ENCODE data around the gene TNIP1.

TNIP1 gene

GRCh38 chr5:151082282-151082902 is 1.6 kb upstream of the TNIP1 start:
- DNase-seq: no peak

- no peak for DNase-seq
Measured at GRCh38 chr5:151081431-151082281, 822 bp upstream of the TNIP1 start.

GRCh38 chr5:151079838-151080612 is 809 bp downstream of the TNIP1 start:
- DNase-seq: no peak

- no peak for DNase-seq
Measured at GRCh38 chr5:151078490-151079262, 2.2 kb downstream of the TNIP1 start.

GRCh38 chr5:151077967-151078366 is 2.9 kb downstream of the TNIP1 start:
- DNase-seq: no peak

GRCh38 chr5:151077419-151077818 is 3.4 kb downstream of the TNIP1 start:
- no peak for DNase-seq

- DNase-seq: no peak
Measured at GRCh38 chr5:151076616-151077015, 4.2 kb downstream of the TNIP1 start.

- DNase-seq: no peak
Measured at GRCh38 chr5:151075698-151076331, 5.0 kb downstream of the TNIP1 start.

GRCh38 chr5:151074557-151074956 is 6.3 kb downstream of the TNIP1 start:
- no peak for DNase-seq

GRCh38 chr5:151073280-151073679 is 7.6 kb downstream of the TNIP1 start:
- no peak for DNase-seq

GRCh38 chr5:151072630-151073025 is 8.2 kb downstream of the TNIP1 start:
- no peak for DNase-seq

GRCh38 chr5:151071848-151072629 is 8.8 kb downstream of the TNIP1 start:
- no peak for DNase-seq

GRCh38 chr5:151071021-151071420 is 9.8 kb downstream of the TNIP1 start:
- no peak for DNase-seq

- no peak for DNase-seq
Measured at GRCh38 chr5:151070449-151070848, 10.4 kb downstream of the TNIP1 start.

- DNase-seq: peak; percentile 55
Measured at GRCh38 chr5:151068433-151069197, 12.2 kb downstream of the TNIP1 start.

- no peak for DNase-seq
Measured at GRCh38 chr5:151067632-151068432, 13.0 kb downstream of the TNIP1 start.

- DNase-seq: no peak
Measured at GRCh38 chr5:151066920-151067319, 13.9 kb downstream of the TNIP1 start.

GRCh38 chr5:151065609-151066008 is 15.2 kb downstream of the TNIP1 start:
- DNase-seq: no peak

- DNase-seq: no peak
Measured at GRCh38 chr5:151064916-151065499, 15.8 kb downstream of the TNIP1 start.
